GM18867 (cell line): ENCODE measurements around the gene CDH15.
"Not testable (repeated sequence)": the region's sequence is repeated elsewhere in the genome, so short reads cannot be mapped to it uniquely, and the experiment has no call there.

Source experiments
- ATAC-seq: cut with Tn5 transposase; IDR thresholded peaks from one replicate; pipeline ENCODE4 v1.9.1; 2021; ENCODE audit warnings: mild to moderate bottlenecking, moderate library complexity; ENCODE audit not compliant: unreplicated experiment

CDH15 gene

GRCh38 chr16:89155184-89155679, 16.3 kb upstream of the CDH15 start:
- no peak for ATAC-seq

- ATAC-seq, result no peak
Measured at GRCh38 chr16:89155851-89156739, 15.5 kb upstream of the CDH15 start.

GRCh38 chr16:89156740-89157645, 14.6 kb upstream of the CDH15 start:
- ATAC-seq, result no peak

- ATAC-seq, result no peak
Measured at GRCh38 chr16:89157778-89158177, 13.8 kb upstream of the CDH15 start.

GRCh38 chr16:89159066-89159849, 12.3 kb upstream of the CDH15 start:
- no peak for ATAC-seq

GRCh38 chr16:89159850-89160354, 11.6 kb upstream of the CDH15 start:
- ATAC-seq, result no peak

- ATAC-seq, result no peak
Measured at GRCh38 chr16:89160977-89161701, 10.4 kb upstream of the CDH15 start.

GRCh38 chr16:89161763-89162713, 9.5 kb upstream of the CDH15 start:
- no peak for ATAC-seq

- no peak for ATAC-seq
Measured at GRCh38 chr16:89163297-89163696, 8.3 kb upstream of the CDH15 start.

- ATAC-seq, result no peak
Measured at GRCh38 chr16:89164436-89164835, 7.1 kb upstream of the CDH15 start.

GRCh38 chr16:89164847-89165680, 6.5 kb upstream of the CDH15 start:
- ATAC-seq, result no peak

GRCh38 chr16:89165681-89165979, 5.9 kb upstream of the CDH15 start:
- ATAC-seq, result not testable (repeated sequence)

- ATAC-seq, result no peak
Measured at GRCh38 chr16:89166696-89167424, 4.7 kb upstream of the CDH15 start.

GRCh38 chr16:89167425-89167941, 4.1 kb upstream of the CDH15 start:
- no peak for ATAC-seq

GRCh38 chr16:89168381-89169189, 3.0 kb upstream of the CDH15 start:
- ATAC-seq, result no peak

- no peak for ATAC-seq
Measured at GRCh38 chr16:89169778-89170177, 1.8 kb upstream of the CDH15 start.
